B cell (primary cell): ENCODE data around the gene ABHD5. TPM values are rescaled to one million over a fixed set of nuclear protein-coding genes. Genes with fewer than 3 reads are reported as not detected.
"Not testable (repeated sequence)": the region's sequence is repeated elsewhere in the genome, so short reads cannot be mapped to it uniquely, and the experiment has no call there.

Experiments used
- ATAC-seq: fragments of 200-7000 bp; cut with Tn5 transposase; one replicate; pipeline ENCODE4 v1.10.0; 2021; ENCODE audit warnings: low read depth, mild to moderate bottlenecking, moderate number of reproducible peaks, moderate library complexity
- CTCF ChIA-PET: fragments of 350-600 bp; sonication (Branson Sonifier 250); formaldehyde crosslinking; loops from one replicate; lab custom pipeline; 2021; ENCODE audit warnings: antibody characterized with exemption, inconsistent platforms; lab: Charles Lee
- POLR2A ChIA-PET: fragments of 350-600 bp; sonication (Branson Sonifier 250); formaldehyde crosslinking; loops from one replicate; lab custom pipeline; 2021; ENCODE audit warnings: antibody characterized with exemption; lab: Charles Lee
- DNase-seq: peaks from one replicate; pipeline ENCODE4 v3.0.0; 2013
- H2AFZ ChIP-seq: 2 replicates; pipeline ENCODE4 v1.6.1; 2012; ENCODE audit warnings: mild to moderate bottlenecking, low read depth, low read length; ENCODE audit not compliant: insufficient read depth, poor library complexity, severe bottlenecking
- H3K27ac ChIP-seq, 2 donors: 1 replicate in 1 of 2; 2 replicates in 1 of 2; pipeline ENCODE4 v1.5.1; 2012 to 2013; ENCODE audit warnings: low read length in 2 of 2, mild to moderate bottlenecking in 2 of 2, moderate library complexity in 1 of 2
- H3K27me3 ChIP-seq, 4 experiments: fragments of 200-600 bp in 1 of 4; sonication (generic) in 1 of 4; replicated peaks in 1 of 4; 1 replicate in 2 of 4; 2 replicates in 2 of 4; pipeline versions ENCODE4 v1.6.1 to v1.7.0; 2013 to 2016; ENCODE audit warnings: low read length in 3 of 4, mild to moderate bottlenecking in 2 of 4, mixed read lengths in 1 of 4, moderate library complexity in 1 of 4; ENCODE audit not compliant: insufficient read depth in 4 of 4, control insufficient read depth in 3 of 4; ENCODE audit errors: control extremely low read depth in 1 of 4
- H3K36me3 ChIP-seq, 2 experiments: replicated peaks in 1 of 2; 1 replicate in 1 of 2; 2 replicates in 1 of 2; pipeline versions ENCODE4 v1.6.1 to v1.7.1; 2013; ENCODE audit warnings: low read length in 1 of 2; ENCODE audit not compliant: insufficient read depth in 2 of 2, control insufficient read depth in 1 of 2; ENCODE audit errors: control extremely low read depth in 1 of 2, extremely low read depth in 1 of 2
- H3K4me1 ChIP-seq, 2 donors: fragments of 200-600 bp in 1 of 2; sonication (generic) in 1 of 2; 1 replicate in 1 of 2; 2 replicates in 1 of 2; pipeline versions ENCODE4 v1.5.1 to v1.6.1; 2013 to 2017; ENCODE audit warnings: low read length in 2 of 2; ENCODE audit not compliant: control insufficient read depth in 2 of 2, insufficient read depth in 2 of 2
- H3K4me2 ChIP-seq: replicated peaks from 2 replicates; pipeline ENCODE3; 2012; ENCODE audit warnings: mild to moderate bottlenecking, low read depth, low read length; ENCODE audit not compliant: poor library complexity, severe bottlenecking
- H3K4me3 ChIP-seq, 5 experiments: fragments of 200-600 bp in 1 of 5; sonication (generic) in 1 of 5; 1 replicate in 3 of 5; 2 replicates in 2 of 5; pipeline versions ENCODE4 v1.5.1 to v1.7.0; 2011 to 2016; ENCODE audit warnings: low read length in 4 of 5, mild to moderate bottlenecking in 4 of 5, low read depth in 2 of 5, control low read depth in 1 of 5, moderate library complexity in 1 of 5; ENCODE audit not compliant: insufficient read depth in 1 of 5; ENCODE audit errors: control extremely low read depth in 1 of 5, extremely low read depth in 1 of 5
- H3K79me2 ChIP-seq: fragments of 200-600 bp; sonication (generic); one replicate; pipeline ENCODE4 v1.6.0; 2016; ENCODE audit warnings: low read length; ENCODE audit not compliant: control insufficient read depth, insufficient read depth
- H3K9ac ChIP-seq: fragments of 200-600 bp; sonication (generic); 2 replicates; pipeline ENCODE4 v1.6.1; 2017; ENCODE audit warnings: mild to moderate bottlenecking, low read length, moderate library complexity
- H3K9me3 ChIP-seq, 3 donors: one replicate each; pipeline versions ENCODE4 v1.6.1 to v1.7.1; 2013; ENCODE audit warnings: low read length in 2 of 3; ENCODE audit not compliant: control insufficient read depth in 2 of 3, insufficient read depth in 1 of 3; ENCODE audit errors: control extremely low read depth in 1 of 3
- H4K20me1 ChIP-seq: 2 replicates; pipeline ENCODE4 v1.6.0; 2012; ENCODE audit warnings: mild to moderate bottlenecking, low read length; ENCODE audit not compliant: insufficient read depth, control insufficient read depth, poor library complexity, severe bottlenecking
- H3K27ac Mint-ChIP-seq: one replicate; pipeline ENCODE4 v1.8.0; 2021; ENCODE audit warnings: mixed read lengths
- H3K27me3 Mint-ChIP-seq: one replicate; pipeline ENCODE4 v1.8.0; 2021; ENCODE audit warnings: mixed read lengths
- H3K4me1 Mint-ChIP-seq: one replicate; pipeline ENCODE4 v1.8.0; 2021; ENCODE audit warnings: mixed read lengths
- H3K4me3 Mint-ChIP-seq: one replicate; pipeline ENCODE4 v1.8.0; 2021; ENCODE audit warnings: mixed read lengths
- H3K9me3 Mint-ChIP-seq: one replicate; pipeline ENCODE4 v1.8.0; 2022; ENCODE audit warnings: mixed read lengths; ENCODE audit not compliant: insufficient read depth
- CTCF ChIP-seq: fragments of 200-600 bp; IDR thresholded peaks from one replicate; pipeline ENCODE4 v1.8.0; 2022; ENCODE audit warnings: antibody characterized with exemption, mild to moderate bottlenecking
- EZH2 ChIP-seq: IDR thresholded peaks from 2 replicates; pipeline ENCODE4 v1.6.1; 2012; ENCODE audit warnings: borderline replicate concordance, low read depth, mild to moderate bottlenecking, moderate library complexity, low read length; ENCODE audit not compliant: insufficient read depth, poor library complexity, severe bottlenecking
- whole genome bisulfite sequencing: methylation state at CpG from one replicate; pipeline ENCODE4 v1.1.5; 2013; ENCODE audit warnings: missing lambda C conversion rate; ENCODE audit not compliant: insufficient coverage; 5-methylcytosine and 5-hydroxymethylcytosine counted together
- intact Hi-C: fragments of 100-400 bp; cut with micrococcal nuclease; formaldehyde crosslinking; loops from one replicate; pipeline ENCODE4 v1.10.0; 2022
- polyA plus RNA-seq: library from polyadenylated mRNA; depleted of rRNA; stranded (reverse); fragments of >200 nt; gene quantifications from 2 replicates; pipeline ENCODE4 v1.2.3, GENCODE V29; 2012
- total RNA-seq, 2 donors: library from RNA; stranded (reverse); fragments of 120-200 nt in 1 of 2; gene quantifications; 1 replicate in 1 of 2; 2 replicates in 1 of 2; pipeline versions ENCODE4 v1.2.3 to v1.2.4, GENCODE V29; 2013 to 2022

ABHD5 gene
- total and polyA plus RNA-seq, 2 donors (not counting 1 experiment from before 2014, with no cell fraction given), result 4.7 to 12.1 TPM

GRCh38 chr3:43659250-43659880 lies 31.4 kb upstream of the ABHD5 start:
- no peak overlapping the region for H3K27ac Mint-ChIP-seq
- H3K9ac ChIP-seq, result no peak overlapping the region
- intact Hi-C loops, result no loop called here
- H3K9me3 Mint-ChIP-seq, result peaks cover 2% of the 10 kb centered on the region
- no peaks in the 10 kb centered on the region for H3K36me3 ChIP-seq
- H4K20me1 ChIP-seq, result no peaks in the 10 kb centered on the region
- no peak overlapping the region for H2AFZ ChIP-seq
- POLR2A ChIA-PET, result no interaction called here
- H3K4me3 ChIP-seq, result no peak overlapping the region
- no peak overlapping the region for H3K4me2 ChIP-seq
- no peak overlapping the region for H3K4me3 Mint-ChIP-seq
- WGBS, result 90% methylated on average over 10 of the region's 13 CpGs
- peaks cover 27% of the 10 kb centered on the region for H3K27me3 Mint-ChIP-seq
- H3K79me2 ChIP-seq, result no peaks in the 10 kb centered on the region
- CTCF ChIA-PET, result no interaction called here
- H3K4me1 Mint-ChIP-seq, result no peaks in the 10 kb centered on the region
- DNase-seq (no peak), ATAC-seq (no peak)
- H3K27ac ChIP-seq, result no peak overlapping the region
- H3K4me1 ChIP-seq, result no peaks in the 10 kb centered on the region
- peaks cover 0 to 3% (median 0%) of the 10 kb centered on the region in 4 experiments for H3K27me3 ChIP-seq
- H3K9me3 ChIP-seq, result peaks cover 0 to 8% (median 0%) of the 10 kb centered on the region in 3 donors
- TF ChIP-seq CTCF, result no peak
- no peak for TF ChIP-seq EZH2

- H3K36me3 ChIP-seq, H4K20me1 ChIP-seq, H3K27ac ChIP-seq, H3K4me2 ChIP-seq, ATAC-seq, H2AFZ ChIP-seq, H3K27ac Mint-ChIP-seq, H3K4me3 Mint-ChIP-seq, H3K4me1 ChIP-seq, H3K79me2 ChIP-seq, H3K4me1 Mint-ChIP-seq, H3K27me3 ChIP-seq, POLR2A ChIA-PET, CTCF ChIA-PET, DNase-seq, H3K9me3 Mint-ChIP-seq, H3K4me3 ChIP-seq, H3K9me3 ChIP-seq, H3K9ac ChIP-seq, intact Hi-C loops: not testable (repeated sequence)
- H3K27me3 Mint-ChIP-seq, result peaks cover 25% of the 10 kb centered on the region
- WGBS, result no CpG with 5 or more reads among the region's 1 CpG
Observed at GRCh38 chr3:43661376-43661775, 29.4 kb upstream of the ABHD5 start.

- no CpG with 5 or more reads among the region's 3 CpGs for WGBS
- H3K9me3 Mint-ChIP-seq, H3K4me3 ChIP-seq, H3K4me1 ChIP-seq, H3K9ac ChIP-seq, intact Hi-C loops, H3K9me3 ChIP-seq, H3K27ac Mint-ChIP-seq, H3K4me1 Mint-ChIP-seq, H3K27ac ChIP-seq, H3K79me2 ChIP-seq, ATAC-seq, H3K4me3 Mint-ChIP-seq, H2AFZ ChIP-seq, POLR2A ChIA-PET, H4K20me1 ChIP-seq, H3K27me3 ChIP-seq, DNase-seq, H3K4me2 ChIP-seq, CTCF ChIA-PET, H3K36me3 ChIP-seq: not testable (repeated sequence)
- peaks cover 34% of the 10 kb centered on the region for H3K27me3 Mint-ChIP-seq
Observed at GRCh38 chr3:43665011-43665410, 25.7 kb upstream of the ABHD5 start.
